IMR-90 (cell line): ENCODE measurements around the gene FNIP2. TPM values are rescaled to one million over a fixed set of nuclear protein-coding genes. Genes with fewer than 3 reads are reported as not detected.

Experiments
- ATAC-seq: fragments of 200-7000 bp; cut with Tn5 transposase; 2 replicates; pipeline ENCODE4 v1.9.1; 2020; ENCODE audit warnings: low read depth, mild to moderate bottlenecking, moderate library complexity
- BruUV-seq: library from RNA; stranded (reverse); fragments of 400-500 nt; replicated peaks from 2 replicates; lab custom pipeline; 2021; lab: Mats Ljungman, UMichigan
- CTCF ChIA-PET: fragments of 300-600 bp; formaldehyde crosslinking; extraction: SDS; loops from one replicate; lab custom pipeline; 2021; ENCODE audit warnings: antibody characterized with exemption; lab: Yijun Ruan, JAX
- POLR2A ChIA-PET: fragments of 300-600 bp; sonication (Branson Sonifier 250); formaldehyde crosslinking; loops from one replicate; lab custom pipeline; 2022; ENCODE audit warnings: antibody characterized with exemption; ENCODE audit not compliant: unreplicated experiment; lab: Charles Lee
- DNase-seq: peaks from one replicate; pipeline ENCODE4 v3.0.0; 2013
- H2AFZ ChIP-seq: replicated peaks from 2 replicates; pipeline ENCODE3; 2013; ENCODE audit warnings: low read length, mild to moderate bottlenecking; ENCODE audit not compliant: poor library complexity
- H2AK5ac ChIP-seq: 2 replicates; pipeline ENCODE4 v1.6.1; 2013; ENCODE audit warnings: low read depth, low read length, inconsistent platforms
- H2AK9ac ChIP-seq: replicated peaks from 2 replicates; pipeline ENCODE3; 2013; ENCODE audit warnings: mild to moderate bottlenecking, low read depth, low read length, moderate library complexity; ENCODE audit not compliant: poor library complexity
- H2BK120ac ChIP-seq: 2 replicates; pipeline ENCODE4 v1.6.1; 2013; ENCODE audit warnings: low read depth, low read length, inconsistent platforms
- H2BK15ac ChIP-seq: 3 replicates; pipeline ENCODE4 v1.6.1; 2013; ENCODE audit warnings: low read depth, low read length, inconsistent platforms
- H2BK20ac ChIP-seq: 2 replicates; pipeline ENCODE4 v1.6.1; 2013; ENCODE audit warnings: low read depth, mild to moderate bottlenecking, inconsistent platforms, low read length, moderate library complexity
- H2BK5ac ChIP-seq: 2 replicates; pipeline ENCODE4 v1.6.1; 2013; ENCODE audit warnings: mild to moderate bottlenecking, low read depth, low read length, inconsistent platforms; ENCODE audit not compliant: poor library complexity, severe bottlenecking
- H3K14ac ChIP-seq: replicated peaks from 2 replicates; pipeline ENCODE4 v1.6.1; 2013; ENCODE audit warnings: low read depth, low read length, inconsistent platforms
- H3K18ac ChIP-seq: 2 replicates; pipeline ENCODE4 v1.6.1; 2013; ENCODE audit warnings: low read depth, low read length, control low read depth
- H3K23ac ChIP-seq: 2 replicates; pipeline ENCODE4 v1.6.1; 2013; ENCODE audit warnings: low read depth, low read length, inconsistent platforms
- H3K27ac ChIP-seq: 2 replicates; pipeline ENCODE4 v1.5.1; 2013; ENCODE audit warnings: mild to moderate bottlenecking, control low read depth, low read length; ENCODE audit not compliant: insufficient read depth
- H3K27me3 ChIP-seq: 2 replicates; pipeline ENCODE4 v1.6.1; 2013; ENCODE audit warnings: low read length; ENCODE audit not compliant: control insufficient read depth, insufficient read depth
- H3K36me3 ChIP-seq: 2 replicates; pipeline ENCODE4 v1.6.1; 2013; ENCODE audit warnings: low read length, mixed read lengths; ENCODE audit not compliant: control insufficient read depth, insufficient read depth
- H3K4ac ChIP-seq: 2 replicates; pipeline ENCODE4 v1.6.1; 2013; ENCODE audit warnings: low read depth, low read length, inconsistent platforms
- H3K4me1 ChIP-seq: 2 replicates; pipeline ENCODE4 v1.6.1; 2013; ENCODE audit warnings: low read length, mixed read lengths; ENCODE audit not compliant: control insufficient read depth, insufficient read depth
- H3K4me2 ChIP-seq: 2 replicates; pipeline ENCODE4 v1.6.1; 2013; ENCODE audit warnings: low read depth, mild to moderate bottlenecking, control low read depth, low read length, moderate library complexity
- H3K4me3 ChIP-seq: 2 replicates; pipeline ENCODE4 v1.5.1; 2013; ENCODE audit warnings: low read depth, mild to moderate bottlenecking, control low read depth, low read length, moderate library complexity; ENCODE audit not compliant: insufficient read depth
- H3K56ac ChIP-seq: 2 replicates; pipeline ENCODE4 v1.6.1; 2013; ENCODE audit warnings: low read length, inconsistent platforms; ENCODE audit not compliant: insufficient read depth; ENCODE audit errors: extremely low read depth
- H3K79me1 ChIP-seq, 2 experiments: 2 replicates each; pipeline ENCODE4 v1.6.1; 2013; ENCODE audit warnings: low read length in 2 of 2, inconsistent platforms in 1 of 2, low read depth in 1 of 2
- H3K9ac ChIP-seq: 2 replicates; pipeline ENCODE4 v1.6.1; 2013; ENCODE audit warnings: low read depth, low read length, control low read depth
- H3K9me1 ChIP-seq: 2 replicates; pipeline ENCODE4 v1.6.1; 2013; ENCODE audit warnings: low read length, inconsistent platforms; ENCODE audit not compliant: insufficient read depth
- H3K9me3 ChIP-seq: 2 replicates; pipeline ENCODE4 v1.6.1; 2013; ENCODE audit warnings: low read length; ENCODE audit not compliant: control insufficient read depth, insufficient read depth
- H4K20me1 ChIP-seq: 2 replicates; pipeline ENCODE4 v1.6.1; 2013; ENCODE audit warnings: low read length, inconsistent platforms; ENCODE audit not compliant: insufficient read depth
- H4K5ac ChIP-seq: 2 replicates; pipeline ENCODE4 v1.6.1; 2013; ENCODE audit warnings: mild to moderate bottlenecking, low read depth, low read length, control low read depth
- H4K8ac ChIP-seq, 2 experiments: 2 replicates each; pipeline ENCODE4 v1.6.1; 2013; ENCODE audit warnings: low read depth in 2 of 2, low read length in 2 of 2, control low read depth in 1 of 2, inconsistent platforms in 1 of 2
- H4K91ac ChIP-seq: 2 replicates; pipeline ENCODE4 v1.6.1; 2013; ENCODE audit warnings: low read depth, low read length, inconsistent platforms; ENCODE audit not compliant: insufficient read depth
- BHLHE40 ChIP-seq: fragments of 150-350 bp; IDR thresholded peaks from 2 replicates; pipeline ENCODE4 v1.6.1; 2016; ENCODE audit warnings: mild to moderate bottlenecking, low read depth, low read length
- CEBPB ChIP-seq: IDR thresholded peaks from 2 replicates; pipeline ENCODE4 v1.6.1; 2012; ENCODE audit warnings: low read depth, low read length, improper control_type of control experiment
- CHD1 ChIP-seq: IDR thresholded peaks from 2 replicates; pipeline ENCODE4 v1.6.1; 2012; ENCODE audit warnings: low read depth, low read length, improper control_type of control experiment
- FOS ChIP-seq: fragments of 150-350 bp; IDR thresholded peaks from 2 replicates; pipeline ENCODE4 v1.6.1; 2016; ENCODE audit warnings: low read depth, low read length
- MAFK ChIP-seq: IDR thresholded peaks from 2 replicates; pipeline ENCODE4 v1.6.1; 2012; ENCODE audit warnings: low read depth, low read length, improper control_type of control experiment
- MAZ ChIP-seq: IDR thresholded peaks from 2 replicates; pipeline ENCODE4 v1.6.1; 2012; ENCODE audit warnings: low read depth, mild to moderate bottlenecking, low read length, improper control_type of control experiment, moderate library complexity, borderline replicate concordance
- MXI1 ChIP-seq: IDR thresholded peaks from 2 replicates; pipeline ENCODE4 v1.6.1; 2012; ENCODE audit warnings: low read depth, mild to moderate bottlenecking, low read length, moderate library complexity, borderline replicate concordance
- NFE2L2 ChIP-seq: fragments of 150-350 bp; IDR thresholded peaks from 2 replicates; pipeline ENCODE4 v1.6.1; 2016; ENCODE audit warnings: low read depth, mild to moderate bottlenecking, low read length
- POLR2A ChIP-seq: IDR thresholded peaks from 2 replicates; pipeline ENCODE4 v1.6.1; 2012; ENCODE audit warnings: mild to moderate bottlenecking, low read depth, low read length
- RAD21 ChIP-seq: IDR thresholded peaks from 2 replicates; pipeline ENCODE4 v1.6.1; 2012; ENCODE audit warnings: low read length, improper control_type of control experiment
- RCOR1 ChIP-seq: IDR thresholded peaks from 2 replicates; pipeline ENCODE4 v1.6.1; 2012; ENCODE audit warnings: mild to moderate bottlenecking, low read length, improper control_type of control experiment; ENCODE audit not compliant: insufficient replicate concordance
- RFX5 ChIP-seq: IDR thresholded peaks from 2 replicates; pipeline ENCODE4 v1.8.0; 2012; ENCODE audit warnings: low read depth, mild to moderate bottlenecking, low read length, moderate library complexity
- SMC3 ChIP-seq: fragments of 150-350 bp; IDR thresholded peaks from 2 replicates; pipeline ENCODE4 v1.6.1; 2016; ENCODE audit warnings: low read depth, mild to moderate bottlenecking, antibody characterized with exemption, low read length, moderate library complexity
- USF2 ChIP-seq: fragments of 150-350 bp; IDR thresholded peaks from 2 replicates; pipeline ENCODE4 v1.6.1; 2017; ENCODE audit warnings: mild to moderate bottlenecking, antibody characterized with exemption, low read length, low read depth
- WGBS, 2 experiments: methylation state at CpG; one replicate each; pipeline versions ENCODE4 v1.1.5 to v1.1.7; 2013; ENCODE audit warnings: missing lambda C conversion rate in 2 of 2; ENCODE audit not compliant: insufficient read length in 1 of 2; ENCODE audit errors: extremely low coverage in 2 of 2; 5-methylcytosine and 5-hydroxymethylcytosine counted together
- dilution Hi-C: fragments of 300-500 bp; cut with HindIII; formaldehyde crosslinking; loops from one replicate; pipeline ENCODE4 v1.14.3; 2018; ENCODE audit warnings: low sequenced_read_pairs; ENCODE audit not compliant: unreplicated experiment
- in situ Hi-C: fragments of 300-500 bp; cut with MboI; formaldehyde crosslinking; loops from 3 replicates; pipeline ENCODE4 v1.14.3; 2019; ENCODE audit warnings: low sequenced_read_pairs, inconsistent platforms, mixed read lengths
- intact Hi-C: fragments of 100-400 bp; cut with micrococcal nuclease; formaldehyde crosslinking; loops from 2 replicates; pipeline ENCODE4 v1.10.0; 2022
- polyA plus RNA-seq, 3 experiments: library from polyadenylated mRNA; depleted of rRNA; stranded (reverse); fragments of >200 nt; gene quantifications; 2 replicates each; pipeline ENCODE4 v1.2.3, GENCODE V29; 2012; ENCODE audit warnings: low replicate concordance in 1 of 3
- total RNA-seq: library from RNA; depleted of rRNA; stranded (reverse); fragments of >200 nt; gene quantifications from 2 replicates; pipeline ENCODE4 v1.2.3, GENCODE V29; 2012
- TF ChIP-seq, protein P1 (sequence below): conservative IDR thresholded peaks from 2 replicates; pipeline ENCODE4 v1.5.1; 2012; ENCODE audit warnings: mild to moderate bottlenecking, low read depth, low read length, improper control_type of control experiment
- TF ChIP-seq, protein P2 (sequence below): fragments of 150-350 bp; IDR thresholded peaks from 2 replicates; pipeline ENCODE4 v1.6.1; 2016; ENCODE audit warnings: low read depth, mild to moderate bottlenecking, low read length, moderate library complexity, borderline replicate concordance

Gene FNIP2
- total and polyA plus RNA-seq, 2 of the 4 experiments (the other 2 are of a cell fraction), result 4.7 to 24.6 TPM

DNA sequence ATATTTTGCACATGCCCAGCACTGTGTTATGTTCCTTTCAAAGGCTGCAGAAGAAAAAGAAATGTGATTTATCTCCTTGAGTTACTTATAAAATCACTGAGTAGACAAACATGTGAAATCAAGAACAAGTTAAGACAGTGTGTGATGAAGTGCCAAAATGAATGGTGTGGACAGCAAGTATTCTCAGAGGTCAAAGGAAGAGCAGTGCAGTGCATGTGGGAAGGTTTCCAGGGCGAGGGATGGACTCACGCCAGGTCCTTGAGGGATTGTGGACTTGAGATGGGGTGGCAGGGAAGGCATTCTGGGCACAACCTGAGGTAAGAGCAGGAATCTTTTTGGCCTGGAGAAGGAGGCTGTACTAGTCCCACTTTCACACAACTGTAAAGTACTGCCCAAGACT, 115.5 kb downstream of the FNIP2 start:
- Histone ChIP-seq H3K4me1 (no peaks in the 10 kb centered on the region; the same call in 1 of the 2 replicates), H4K8ac (no peak overlapping the region), H3K36me3 (peaks cover 4% of the 10 kb centered on the region; the same call in 1 of the 2 replicates), H3K4ac (no peak overlapping the region), H4K91ac (no peak overlapping the region), H3K79me1 (peaks cover 0 to 4% of the 10 kb centered on the region in 2 experiments; a peak in 1 of 4 replicates), H3K9me1 (peaks cover 2% of the 10 kb centered on the region; the same call in 1 of the 2 replicates), H2BK20ac (no peak overlapping the region), H2BK5ac (no peak overlapping the region), H3K4me2 (no peak overlapping the region), H2AK9ac (no peak overlapping the region), H3K18ac (no peak overlapping the region), H4K20me1 (no peaks in the 10 kb centered on the region), H3K56ac (no peak overlapping the region), H3K9me3 (no peaks in the 10 kb centered on the region), H2AK5ac (no peak overlapping the region), H4K5ac (no peak overlapping the region), H2BK120ac (no peak overlapping the region), H3K27me3 (no peaks in the 10 kb centered on the region), H3K14ac (no peak overlapping the region), H3K9ac (no peak overlapping the region), H2AFZ (no peak overlapping the region), H3K27ac (no peak overlapping the region), H3K4me3 (no peak overlapping the region), H3K23ac (no peak overlapping the region), H2BK15ac (no peak overlapping the region)
- POLR2A ChIA-PET, result no interaction called here
- TF ChIP-seq RCOR1, result no peak
- no peak for TF ChIP-seq POLR2A
- TF ChIP-seq MAFK, result no peak
- TF ChIP-seq MAZ, result no peak
- no peak for TF ChIP-seq CHD1
- TF ChIP-seq, protein P1, sequence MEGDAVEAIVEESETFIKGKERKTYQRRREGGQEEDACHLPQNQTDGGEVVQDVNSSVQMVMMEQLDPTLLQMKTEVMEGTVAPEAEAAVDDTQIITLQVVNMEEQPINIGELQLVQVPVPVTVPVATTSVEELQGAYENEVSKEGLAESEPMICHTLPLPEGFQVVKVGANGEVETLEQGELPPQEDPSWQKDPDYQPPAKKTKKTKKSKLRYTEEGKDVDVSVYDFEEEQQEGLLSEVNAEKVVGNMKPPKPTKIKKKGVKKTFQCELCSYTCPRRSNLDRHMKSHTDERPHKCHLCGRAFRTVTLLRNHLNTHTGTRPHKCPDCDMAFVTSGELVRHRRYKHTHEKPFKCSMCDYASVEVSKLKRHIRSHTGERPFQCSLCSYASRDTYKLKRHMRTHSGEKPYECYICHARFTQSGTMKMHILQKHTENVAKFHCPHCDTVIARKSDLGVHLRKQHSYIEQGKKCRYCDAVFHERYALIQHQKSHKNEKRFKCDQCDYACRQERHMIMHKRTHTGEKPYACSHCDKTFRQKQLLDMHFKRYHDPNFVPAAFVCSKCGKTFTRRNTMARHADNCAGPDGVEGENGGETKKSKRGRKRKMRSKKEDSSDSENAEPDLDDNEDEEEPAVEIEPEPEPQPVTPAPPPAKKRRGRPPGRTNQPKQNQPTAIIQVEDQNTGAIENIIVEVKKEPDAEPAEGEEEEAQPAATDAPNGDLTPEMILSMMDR, result no peak
- TF ChIP-seq USF2, result no peak
- no peak for TF ChIP-seq RFX5
- no peak for TF ChIP-seq RAD21
- no peak for TF ChIP-seq NFE2L2
- TF ChIP-seq, protein P2, sequence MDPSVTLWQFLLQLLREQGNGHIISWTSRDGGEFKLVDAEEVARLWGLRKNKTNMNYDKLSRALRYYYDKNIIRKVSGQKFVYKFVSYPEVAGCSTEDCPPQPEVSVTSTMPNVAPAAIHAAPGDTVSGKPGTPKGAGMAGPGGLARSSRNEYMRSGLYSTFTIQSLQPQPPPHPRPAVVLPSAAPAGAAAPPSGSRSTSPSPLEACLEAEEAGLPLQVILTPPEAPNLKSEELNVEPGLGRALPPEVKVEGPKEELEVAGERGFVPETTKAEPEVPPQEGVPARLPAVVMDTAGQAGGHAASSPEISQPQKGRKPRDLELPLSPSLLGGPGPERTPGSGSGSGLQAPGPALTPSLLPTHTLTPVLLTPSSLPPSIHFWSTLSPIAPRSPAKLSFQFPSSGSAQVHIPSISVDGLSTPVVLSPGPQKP, result no peak
- TF ChIP-seq FOS, result no peak
- TF ChIP-seq BHLHE40, result no peak
- no peak for TF ChIP-seq MXI1
- TF ChIP-seq CEBPB, result no peak
- TF ChIP-seq SMC3, result no peak
- in situ Hi-C loops, result no loop called here
- ATAC-seq, result no peak
- dilution Hi-C loops, result no loop called here
- DNase-seq, result no peak
- 93% methylated on average over 2 of the region's 2 CpGs; no CpG with 5 or more reads in 1 of the 2 experiments for WGBS, 2 experiments
- BruUV-seq, result no TSS peak
- CTCF ChIA-PET, result no interaction called here
- intact Hi-C loops, result no loop called here
